HL-60 (cell line): ENCODE results near the gene CAMTA1.

Source experiments
- DNase-seq, 2 experiments: peaks; one replicate each; pipeline ENCODE4 v3.0.0-alpha.2; 2010 to 2020; ENCODE audit warnings: low read depth in 1 of 2, low spot score in 1 of 2
- H3K27ac ChIP-seq: fragments of 250-450 bp; sonication (Bioruptor Pico); replicated peaks from 2 replicates; pipeline ENCODE4 v1.5.1; 2020; ENCODE audit warnings: mild to moderate bottlenecking, moderate library complexity
- H3K27me3 ChIP-seq: fragments of 250-450 bp; sonication (Bioruptor Pico); 2 replicates; pipeline ENCODE4 v1.5.1; 2021; ENCODE audit warnings: mild to moderate bottlenecking, moderate library complexity; ENCODE audit not compliant: insufficient read depth, poor library complexity, severe bottlenecking
- H3K4me3 ChIP-seq: replicated peaks from 2 replicates; pipeline ENCODE4 v1.5.1; 2011; ENCODE audit warnings: mild to moderate bottlenecking, control low read depth, low read length; ENCODE audit not compliant: insufficient read depth
- CTCF ChIP-seq: IDR thresholded peaks from one replicate; pipeline ENCODE4 v1.5.1; 2011; ENCODE audit warnings: low read length, control low read depth, inconsistent platforms; ENCODE audit not compliant: insufficient read depth
- GABPA ChIP-seq: IDR thresholded peaks from 2 replicates; pipeline ENCODE4 v1.6.1; 2012; ENCODE audit warnings: low read depth
- POLR2AphosphoS5 ChIP-seq: IDR thresholded peaks from 2 replicates; pipeline ENCODE4 v1.6.1; 2012; ENCODE audit warnings: low read depth
- SPI1 ChIP-seq: IDR thresholded peaks from 2 replicates; pipeline ENCODE4 v1.6.1; 2012; ENCODE audit warnings: low read depth, mild to moderate bottlenecking, borderline replicate concordance
- TF ChIP-seq, protein P1 (sequence below): IDR thresholded peaks from 2 replicates; pipeline ENCODE4 v1.6.1; 2012; ENCODE audit warnings: low read depth; ENCODE audit not compliant: insufficient replicate concordance

The CAMTA1 gene

GRCh38 chr1:7719468-7720094 is 934.3 kb downstream of the CAMTA1 start:
- peaks cover 9% of the 10 kb centered on the region for H3K27me3 ChIP-seq
- TF ChIP-seq CTCF (no peak), POLR2AphosphoS5 (no peak), SPI1 (no peak), GABPA (no peak)
- TF ChIP-seq, protein P1, sequence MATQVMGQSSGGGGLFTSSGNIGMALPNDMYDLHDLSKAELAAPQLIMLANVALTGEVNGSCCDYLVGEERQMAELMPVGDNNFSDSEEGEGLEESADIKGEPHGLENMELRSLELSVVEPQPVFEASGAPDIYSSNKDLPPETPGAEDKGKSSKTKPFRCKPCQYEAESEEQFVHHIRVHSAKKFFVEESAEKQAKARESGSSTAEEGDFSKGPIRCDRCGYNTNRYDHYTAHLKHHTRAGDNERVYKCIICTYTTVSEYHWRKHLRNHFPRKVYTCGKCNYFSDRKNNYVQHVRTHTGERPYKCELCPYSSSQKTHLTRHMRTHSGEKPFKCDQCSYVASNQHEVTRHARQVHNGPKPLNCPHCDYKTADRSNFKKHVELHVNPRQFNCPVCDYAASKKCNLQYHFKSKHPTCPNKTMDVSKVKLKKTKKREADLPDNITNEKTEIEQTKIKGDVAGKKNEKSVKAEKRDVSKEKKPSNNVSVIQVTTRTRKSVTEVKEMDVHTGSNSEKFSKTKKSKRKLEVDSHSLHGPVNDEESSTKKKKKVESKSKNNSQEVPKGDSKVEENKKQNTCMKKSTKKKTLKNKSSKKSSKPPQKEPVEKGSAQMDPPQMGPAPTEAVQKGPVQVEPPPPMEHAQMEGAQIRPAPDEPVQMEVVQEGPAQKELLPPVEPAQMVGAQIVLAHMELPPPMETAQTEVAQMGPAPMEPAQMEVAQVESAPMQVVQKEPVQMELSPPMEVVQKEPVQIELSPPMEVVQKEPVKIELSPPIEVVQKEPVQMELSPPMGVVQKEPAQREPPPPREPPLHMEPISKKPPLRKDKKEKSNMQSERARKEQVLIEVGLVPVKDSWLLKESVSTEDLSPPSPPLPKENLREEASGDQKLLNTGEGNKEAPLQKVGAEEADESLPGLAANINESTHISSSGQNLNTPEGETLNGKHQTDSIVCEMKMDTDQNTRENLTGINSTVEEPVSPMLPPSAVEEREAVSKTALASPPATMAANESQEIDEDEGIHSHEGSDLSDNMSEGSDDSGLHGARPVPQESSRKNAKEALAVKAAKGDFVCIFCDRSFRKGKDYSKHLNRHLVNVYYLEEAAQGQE = no peak

GRCh38 chr1:7721940-7722669 is 936.9 kb downstream of the CAMTA1 start:
- Histone ChIP-seq H3K27ac (no peak overlapping the region), H3K27me3 (peaks cover 4% of the 10 kb centered on the region), H3K4me3 (no peak overlapping the region)
- no peak for DNase-seq
- TF ChIP-seq POLR2AphosphoS5 (no peak), GABPA (no peak), SPI1 (no peak)
- TF ChIP-seq, protein P1 = no peak

More at GRCh38 chr1:7719468-7720094, 934.3 kb downstream of the CAMTA1 start:
- H3K4me3 ChIP-seq = no peak overlapping the region
- no peak for DNase-seq
- H3K27ac ChIP-seq = no peak overlapping the region

DNA sequence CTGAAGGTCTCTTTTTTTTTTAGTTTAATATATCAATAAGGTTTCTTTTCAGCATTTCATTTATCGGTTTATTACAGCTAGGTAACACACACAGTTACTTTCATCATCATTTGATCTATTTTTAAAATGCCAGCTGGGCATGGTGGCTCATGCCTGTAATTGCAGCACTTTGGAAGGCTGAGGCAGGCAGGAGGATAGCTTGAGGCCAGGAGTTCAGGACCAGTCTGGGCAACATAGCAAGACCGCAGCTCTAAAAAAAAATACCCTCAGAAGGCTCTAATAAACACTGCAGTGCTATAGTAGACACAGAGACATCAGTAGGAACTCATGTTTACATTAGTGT is 937.4 kb downstream of the CAMTA1 start:
- no peak for DNase-seq
- Histone ChIP-seq H3K27me3 (peaks cover 4% of the 10 kb centered on the region), H3K4me3 (no peak overlapping the region), H3K27ac (no peak overlapping the region)
- TF ChIP-seq SPI1 (no peak), GABPA (no peak), POLR2AphosphoS5 (no peak), CTCF (no peak)
- TF ChIP-seq, protein P1 = no peak
